Bronchial epithelial cell (primary cell): ENCODE results near the gene PCP2. TPM values are rescaled to one million over a fixed set of nuclear protein-coding genes. Genes with fewer than 3 reads are reported as not detected.

Experiments used
- DNase-seq: peaks from one replicate; pipeline ENCODE4 v3.0.0-alpha.2; 2010; ENCODE audit warnings: low read depth
- FAIRE-seq: peaks from 2 replicates; lab custom pipeline; 2011; peaks lifted over from hg19 to GRCh38; lab: Jason Lieb, UNC
- H3K27me3 ChIP-seq: 2 replicates; pipeline ENCODE4 v1.5.1; 2011; ENCODE audit warnings: low read length; ENCODE audit not compliant: control insufficient read depth, insufficient read depth
- H3K36me3 ChIP-seq: 2 replicates; pipeline ENCODE4 v1.5.1; 2011; ENCODE audit warnings: low read length; ENCODE audit not compliant: control insufficient read depth, insufficient read depth
- H3K4me3 ChIP-seq: 2 replicates; pipeline ENCODE4 v1.5.1; 2011; ENCODE audit warnings: mild to moderate bottlenecking, low read depth, low read length, control low read depth
- CTCF ChIP-seq: IDR thresholded peaks from 2 replicates; pipeline ENCODE4 v1.5.1; 2011; ENCODE audit warnings: mild to moderate bottlenecking, moderate library complexity, low read length, control low read depth, inconsistent platforms; ENCODE audit not compliant: insufficient read depth, severe bottlenecking
- total RNA-seq: library from RNA; depleted of rRNA; stranded (reverse); fragments of >200 nt; gene quantifications from 2 replicates; pipeline ENCODE4 v1.2.1, GENCODE V29; 2014

The PCP2 gene
- total RNA-seq, 1 donor from 2014 or later: not detected

DNA sequence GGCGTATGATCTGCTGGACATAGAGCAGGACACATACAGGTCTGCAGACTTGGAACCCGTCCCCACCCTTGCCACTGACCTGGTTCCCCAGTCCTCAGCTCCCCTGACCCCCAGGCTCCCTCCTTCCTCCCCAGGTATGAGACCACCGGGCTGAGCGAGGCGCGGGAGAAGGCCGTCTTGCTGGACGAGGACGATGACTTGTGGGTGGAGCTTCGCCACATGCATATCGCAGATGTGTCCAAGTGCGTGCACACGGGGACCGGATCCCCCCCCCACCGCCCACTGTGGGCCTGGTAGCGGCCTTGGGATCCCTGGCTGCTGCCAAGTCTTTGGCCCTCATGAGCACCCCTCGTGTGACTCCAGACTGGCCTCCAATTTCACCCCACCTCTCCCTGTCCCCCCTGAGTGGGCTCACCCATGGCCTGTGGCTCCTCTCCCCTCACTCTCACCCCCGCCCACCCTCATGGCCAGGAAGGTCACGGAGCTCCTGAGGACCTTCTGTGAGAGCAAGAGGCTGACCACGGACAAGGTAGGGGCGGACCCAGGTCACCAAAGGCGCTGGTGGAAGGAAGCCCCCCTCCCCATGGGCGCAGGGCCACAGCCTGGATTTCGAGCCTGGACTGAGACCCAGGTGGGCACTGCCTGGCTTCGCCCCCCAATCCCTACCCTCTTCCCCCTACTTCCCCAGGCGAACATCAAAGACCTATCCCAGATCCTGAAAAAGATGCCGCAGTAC is 8.9 kb upstream of the PCP2 start:
- FAIRE-seq: no peak
- H3K4me3 ChIP-seq: no peak overlapping the region
- no peak for TF ChIP-seq CTCF
- DNase-seq: no peak
- peaks cover 16% of the 10 kb centered on the region for H3K36me3 ChIP-seq
- no peaks in the 10 kb centered on the region for H3K27me3 ChIP-seq

DNA sequence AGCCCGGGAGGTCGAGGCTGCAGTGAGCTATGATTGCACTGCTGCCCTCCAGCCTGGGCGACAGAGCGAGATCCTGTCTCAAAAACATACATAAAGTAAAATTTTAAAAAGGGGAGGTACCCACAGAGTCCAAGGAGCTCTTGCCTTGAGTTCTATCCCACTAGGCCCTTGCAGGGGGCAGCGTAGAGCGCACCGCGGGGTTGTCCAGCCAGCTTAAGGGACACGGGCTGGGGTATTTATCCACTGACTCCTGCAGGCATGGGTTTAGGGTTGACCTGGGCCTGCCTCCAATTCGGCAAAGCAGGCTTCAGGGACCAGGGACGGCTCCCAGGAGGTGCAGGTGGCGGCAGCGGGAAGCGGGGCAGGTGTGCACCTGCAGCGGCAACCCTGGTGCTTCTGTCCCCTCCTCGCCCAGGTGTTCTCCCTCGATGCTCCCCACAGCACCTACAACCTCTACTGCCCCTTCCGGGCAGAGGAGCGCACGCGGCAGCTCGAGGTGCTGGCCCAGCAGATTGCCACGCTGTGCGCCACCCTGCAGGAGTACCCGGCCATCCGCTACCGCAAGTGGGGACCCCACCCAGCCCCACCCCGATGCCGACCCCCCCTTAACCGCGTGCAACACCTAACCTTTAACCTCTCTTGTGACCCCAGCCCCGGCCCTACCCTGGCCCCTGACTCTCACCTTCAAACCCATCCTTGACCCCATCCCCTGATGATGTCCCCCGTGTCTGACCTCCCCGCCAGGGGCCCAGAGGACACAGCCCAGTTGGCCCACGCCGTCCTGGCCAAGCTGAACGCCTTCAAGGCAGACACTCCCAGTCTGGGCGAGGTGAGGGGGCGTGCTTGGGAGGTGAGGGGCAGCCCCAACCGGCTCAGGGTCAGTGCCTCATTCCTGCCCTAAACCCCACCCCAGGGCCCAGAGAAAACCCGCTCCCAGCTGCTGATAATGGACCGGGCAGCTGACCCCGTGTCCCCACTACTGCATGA is 8.1 kb upstream of the PCP2 start:
- no peak for FAIRE-seq
- no peak for DNase-seq
- Histone ChIP-seq H3K27me3 (no peaks in the 10 kb centered on the region), H3K36me3 (peaks cover 15% of the 10 kb centered on the region), H3K4me3 (no peak overlapping the region)
- TF ChIP-seq CTCF: peak; percentile 6

GRCh38 chr19:7640803-7641202 is 7.3 kb upstream of the PCP2 start:
- Histone ChIP-seq H3K36me3 (peaks cover 14% of the 10 kb centered on the region), H3K4me3 (no peak overlapping the region), H3K27me3 (no peaks in the 10 kb centered on the region)
- FAIRE-seq: no peak
- no peak for TF ChIP-seq CTCF
- no peak for DNase-seq

DNA sequence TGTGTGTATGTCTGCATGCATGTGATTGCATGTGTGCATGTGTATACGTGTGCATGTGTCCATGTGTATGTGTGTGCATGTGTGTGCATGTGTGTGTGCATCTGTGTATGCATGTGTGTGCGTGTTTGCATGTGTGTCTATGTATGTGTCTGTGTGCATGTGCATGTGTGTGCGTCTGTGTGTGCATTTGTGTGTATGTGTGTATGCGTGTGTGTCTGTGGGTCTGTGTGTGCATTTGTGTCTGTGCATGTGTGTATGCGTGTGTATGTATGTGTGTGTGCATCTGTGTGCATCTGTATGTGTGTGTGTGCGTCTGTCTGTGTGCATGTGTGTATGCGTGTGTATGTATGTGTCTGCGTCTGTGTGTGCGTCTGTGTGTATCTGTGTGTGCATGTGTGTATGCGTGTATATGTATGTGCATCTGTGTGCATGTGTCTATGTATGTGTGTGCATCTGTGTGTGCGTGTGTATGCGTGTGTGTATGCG is 6.4 kb upstream of the PCP2 start:
- TF ChIP-seq CTCF: no peak
- H3K4me3 ChIP-seq: no peak overlapping the region
- peaks cover 14% of the 10 kb centered on the region for H3K36me3 ChIP-seq
- DNase-seq (no peak), FAIRE-seq (no peak)
- no peaks in the 10 kb centered on the region for H3K27me3 ChIP-seq

DNA sequence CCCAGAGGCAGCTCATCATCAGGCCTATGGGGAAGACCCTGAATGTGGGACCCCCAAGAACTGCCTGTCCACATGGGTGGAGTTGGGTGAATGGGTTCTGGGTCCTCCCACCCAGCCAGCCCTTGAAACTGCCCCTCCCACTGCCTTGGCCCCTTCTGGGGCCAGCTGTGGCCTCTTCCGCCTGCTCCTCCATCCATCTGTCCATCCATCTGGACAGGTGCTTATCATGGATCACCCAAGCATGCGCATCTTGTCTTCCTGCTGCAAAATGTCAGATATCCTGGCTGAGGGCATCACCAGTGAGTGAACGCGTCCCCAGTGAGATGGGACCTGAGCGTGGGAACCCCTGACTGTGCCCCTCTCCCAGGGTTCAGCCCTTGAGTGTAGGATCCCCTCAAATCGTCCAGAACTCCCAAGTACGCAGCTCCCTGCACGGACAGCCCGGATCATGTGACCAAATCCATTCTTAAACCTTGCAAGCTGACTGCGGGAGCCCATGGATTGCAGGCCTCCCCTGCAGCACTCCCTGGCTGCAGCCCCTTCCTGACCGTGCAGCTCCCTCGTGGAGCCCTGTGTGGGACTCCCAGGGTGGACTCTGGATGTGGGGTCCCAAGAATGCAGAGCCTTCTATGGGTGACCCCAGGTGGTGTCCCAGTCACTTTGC is 5.4 kb upstream of the PCP2 start:
- no peak for FAIRE-seq
- Histone ChIP-seq H3K4me3 (no peak overlapping the region), H3K27me3 (no peaks in the 10 kb centered on the region), H3K36me3 (peaks cover 12% of the 10 kb centered on the region)
- no peak for DNase-seq
- no peak for TF ChIP-seq CTCF
